ENCODE results near the gene OR1F1. TPM values are rescaled to one million over a fixed set of nuclear protein-coding genes. Genes with fewer than 3 reads are reported as not detected.

The OR1F1 gene
- total and polyA plus RNA-seq, 2 of the 8 experiments (the other 6 are each of a cell fraction or from before 2014, with no cell fraction given) = 0.52 to 1.2 TPM

DNA sequence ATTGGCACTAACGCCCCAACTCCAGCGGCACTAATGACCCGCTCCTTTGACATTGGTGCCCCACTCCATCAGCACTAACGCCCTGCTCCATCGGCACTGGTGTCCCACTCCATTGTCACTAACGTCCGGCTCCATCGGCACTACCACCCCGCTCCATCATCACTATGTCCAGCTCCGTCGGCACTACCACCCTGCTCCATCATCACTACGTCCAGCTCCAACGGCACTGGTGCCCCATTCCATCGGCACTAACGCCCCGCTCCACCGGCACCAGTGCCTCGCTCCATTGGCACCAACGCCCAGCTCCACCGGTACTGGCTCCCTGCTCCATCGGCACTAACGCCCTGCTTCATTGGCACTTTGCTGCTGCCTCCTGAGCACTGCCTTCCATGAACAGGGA is 45.7 kb upstream of the OR1F1 start:
- POLR2A ChIA-PET (ENCODE audit: partially characterized antibody) = interaction anchor here (0.9 to 3.9 kb wide), 2 partner anchors 8 to 13 kb away, joined by 3 to 20 read pairs; no protein-coding TSS in a partner anchor
- H4K8ac ChIP-seq (ENCODE audit: extremely low read depth, insufficient read depth, low read length) = no peak overlapping the region
- 96% methylated on average over 22 of the region's 22 CpGs; no CpG with 5 or more reads in 1 of the 2 experiments for WGBS, 2 experiments (ENCODE audit: extremely low coverage in 1 of 2, insufficient coverage in 1 of 2, insufficient read length in 1 of 2, insufficient replicate concordance in 2 of 2, low coverage in 1 of 2, low lambda C conversion rate in 2 of 2, missing lambda C conversion rate in 1 of 2)

More for the DNA sequence above, 45.7 kb upstream of the OR1F1 start:
- no peak overlapping the region for H3K14ac ChIP-seq (ENCODE audit: insufficient read length)
- no peak overlapping the region for H3K27ac ChIP-seq (ENCODE audit: low read depth, low read length)
- H3K27me3 ChIP-seq (replicated peaks in 1 of 4; ENCODE audit: control insufficient read depth in 3 of 4, extremely low read depth in 1 of 4, insufficient read depth in 3 of 4, low read length in 3 of 4) = no peaks in the 10 kb centered on the region
- no peak overlapping the region for H2BK12ac ChIP-seq (ENCODE audit: low read depth, low read length)
- H3K79me2 ChIP-seq (ENCODE audit: control insufficient read depth in 1 of 2, insufficient read depth in 2 of 2, low read length in 2 of 2) = no peaks in the 10 kb centered on the region
- H4K5ac ChIP-seq (ENCODE audit: insufficient read length, low read depth, low read length) = no peak overlapping the region
- H2AK5ac ChIP-seq (ENCODE audit: low read depth, low read length) = no peak overlapping the region
- no peaks in the 10 kb centered on the region for H3K4me1 ChIP-seq (replicated peaks in 1 of 4; ENCODE audit: control insufficient read depth in 3 of 4, insufficient read depth in 4 of 4, low read length in 3 of 4)
- H2BK5ac ChIP-seq (ENCODE audit: low read depth, low read length) = no peak overlapping the region
- H3K4me3 ChIP-seq (ENCODE audit: extremely low read depth in 1 of 4, insufficient read depth in 2 of 4, low read depth in 3 of 4, low read length in 4 of 4) = no peak overlapping the region
- H4K91ac ChIP-seq (replicated peaks; ENCODE audit: insufficient read length, low read length) = no peak overlapping the region
- no peak overlapping the region for H3K23ac ChIP-seq (ENCODE audit: insufficient read length)
- H3K9ac ChIP-seq (replicated peaks in 1 of 4; ENCODE audit: extremely low read depth in 1 of 4, low read depth in 3 of 4, low read length in 3 of 4) = no peak overlapping the region
- peaks cover 0 to 7% of the 10 kb centered on the region in 2 experiments for H4K20me1 ChIP-seq (replicated peaks in 1 of 2; ENCODE audit: control insufficient read depth in 1 of 2, insufficient read depth in 2 of 2, low read length in 2 of 2)
- no peak for FAIRE-seq
- no peak overlapping the region for H3K4ac ChIP-seq (replicated peaks; ENCODE audit: insufficient read length, low read depth, low read length)
- H3K18ac ChIP-seq (ENCODE audit: extremely low read depth, low read length) = no peak overlapping the region
- H2BK15ac ChIP-seq (ENCODE audit: low read length) = no peak overlapping the region
- no peak overlapping the region for H2BK120ac ChIP-seq (replicated peaks; ENCODE audit: low read depth, low read length)
- CTCF ChIA-PET (ENCODE audit: partially characterized antibody) = interaction anchor here (10.9 kb wide), 1 partner anchor 11 kb away, joined by 174 read pairs; the partner anchor contains the start of gene ZNF213
- H2AFZ ChIP-seq (ENCODE audit: low read length) = no peak overlapping the region
- no peaks in the 10 kb centered on the region for H3K9me3 ChIP-seq (ENCODE audit: insufficient read depth in 2 of 2, low read depth in 1 of 2, low read length in 1 of 2)
- no peaks in the 10 kb centered on the region for H3K79me1 ChIP-seq (ENCODE audit: low read depth, low read length)
- TF ChIP-seq BACH1 (IDR thresholded peaks at IDR 0.05; ENCODE audit: low read length) (no peak), SP4 (IDR thresholded peaks at IDR 0.05; ENCODE audit: low read length) (no peak)
- H2BK20ac ChIP-seq (ENCODE audit: low read length) = no peak overlapping the region
- H3K4me2 ChIP-seq (ENCODE audit: insufficient read depth in 1 of 2, low read depth in 2 of 2, low read length in 2 of 2) = no peak overlapping the region
- no peak overlapping the region for H3K56ac ChIP-seq (replicated peaks; ENCODE audit: insufficient read length, low read depth, low read length)
- DNase-seq (ENCODE audit: low read depth in 1 of 2, low spot score in 2 of 2) = no peak
- peaks cover 0 to 8% (median 3%) of the 10 kb centered on the region in 4 experiments; a peak in 4 of 8 replicates for H3K36me3 ChIP-seq (ENCODE audit: control insufficient read depth in 2 of 4, insufficient read depth in 4 of 4, low read length in 3 of 4)
- H3K23me2 ChIP-seq (ENCODE audit: low read depth, low read length) = 0 out of 2 replicates have a peak, but pooled peaks cover 2% of the 10 kb centered on the region
